CD4-positive, alpha-beta T cell treated with Interleukin-15 for 4 hours (primary cell): Measurements from ENCODE around the gene KRTAP5-2.
"Not testable (repeated sequence)": the region's sequence is repeated elsewhere in the genome, so short reads cannot be mapped to it uniquely, and the experiment has no call there.

ENCODE experiments used
- DNase-seq: peaks from one replicate; pipeline ENCODE4 v3.0.0-alpha.2; 2020; ENCODE audit warnings: low spot score

Gene KRTAP5-2, protein sequence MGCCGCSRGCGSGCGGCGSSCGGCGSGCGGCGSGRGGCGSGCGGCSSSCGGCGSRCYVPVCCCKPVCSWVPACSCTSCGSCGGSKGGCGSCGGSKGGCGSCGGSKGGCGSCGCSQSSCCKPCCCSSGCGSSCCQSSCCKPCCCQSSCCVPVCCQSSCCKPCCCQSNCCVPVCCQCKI

DNA sequence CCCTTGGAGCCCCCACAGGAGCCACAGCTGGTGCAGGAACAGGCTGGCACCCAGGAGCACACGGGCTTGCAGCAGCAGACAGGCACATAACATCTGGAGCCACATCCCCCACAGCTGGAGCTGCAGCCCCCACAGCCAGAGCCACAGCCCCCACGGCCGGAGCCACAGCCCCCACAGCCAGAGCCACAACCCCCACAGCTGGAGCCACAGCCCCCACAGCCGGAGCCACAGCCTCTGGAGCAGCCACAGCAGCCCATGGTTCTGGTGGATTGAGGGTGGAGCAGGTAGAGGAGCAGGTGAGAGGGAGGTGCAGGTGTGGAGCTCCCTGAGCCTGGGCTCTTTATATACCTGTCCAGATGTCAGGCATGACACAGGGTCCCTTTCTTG is at the start of gene KRTAP5-2:
KRTAP5-2 (minus strand) TSS at position 301 of the 387 bp plus-strand sequence; CDS start at position 257, 44 bp downstream.
- DNase-seq = no peak

DNA sequence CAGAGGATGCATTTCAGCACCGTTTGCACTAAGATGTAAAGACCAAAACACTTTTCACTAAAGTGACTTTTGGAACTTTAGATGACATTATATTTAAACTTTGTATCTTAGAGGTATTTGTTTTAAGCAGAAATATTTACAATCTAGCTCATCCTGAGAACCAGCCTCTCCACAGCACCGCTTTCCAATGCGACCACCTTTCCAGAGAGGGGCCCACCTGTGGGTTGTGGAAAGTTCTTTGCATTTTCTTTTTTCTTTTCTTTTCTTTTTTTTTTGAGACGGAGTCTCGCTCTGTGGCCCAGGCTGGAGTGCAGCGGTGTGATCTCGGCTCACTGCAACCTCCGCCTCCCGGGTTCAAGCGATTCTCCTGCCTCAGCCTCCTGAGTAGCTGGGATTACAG is 48.4 kb upstream of the KRTAP5-2 start:
- DNase-seq = not testable (repeated sequence)

DNA sequence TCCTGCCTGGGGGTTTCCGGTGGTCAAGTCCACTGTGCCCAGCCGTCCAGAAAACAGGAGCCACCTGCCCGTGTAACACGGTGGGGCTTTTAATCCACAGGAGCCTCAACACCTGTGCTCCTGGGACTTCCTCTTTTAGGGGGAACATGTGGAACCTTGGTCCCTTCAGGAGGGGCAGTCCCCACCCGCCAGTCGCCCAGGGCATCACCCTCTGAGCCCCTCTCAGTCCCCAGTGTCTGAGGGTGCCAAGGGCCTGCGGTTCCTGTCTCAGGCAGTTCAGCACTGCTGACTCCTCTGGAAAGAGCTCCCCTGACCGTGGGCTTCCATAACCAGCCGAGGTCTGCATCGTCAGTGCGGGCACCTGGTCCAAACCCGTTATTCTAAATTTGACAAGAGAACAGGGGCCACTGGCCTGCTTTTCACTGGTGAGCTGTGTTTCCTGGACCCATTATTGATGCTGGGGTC is 47.3 kb upstream of the KRTAP5-2 start:
- DNase-seq = no peak

DNA sequence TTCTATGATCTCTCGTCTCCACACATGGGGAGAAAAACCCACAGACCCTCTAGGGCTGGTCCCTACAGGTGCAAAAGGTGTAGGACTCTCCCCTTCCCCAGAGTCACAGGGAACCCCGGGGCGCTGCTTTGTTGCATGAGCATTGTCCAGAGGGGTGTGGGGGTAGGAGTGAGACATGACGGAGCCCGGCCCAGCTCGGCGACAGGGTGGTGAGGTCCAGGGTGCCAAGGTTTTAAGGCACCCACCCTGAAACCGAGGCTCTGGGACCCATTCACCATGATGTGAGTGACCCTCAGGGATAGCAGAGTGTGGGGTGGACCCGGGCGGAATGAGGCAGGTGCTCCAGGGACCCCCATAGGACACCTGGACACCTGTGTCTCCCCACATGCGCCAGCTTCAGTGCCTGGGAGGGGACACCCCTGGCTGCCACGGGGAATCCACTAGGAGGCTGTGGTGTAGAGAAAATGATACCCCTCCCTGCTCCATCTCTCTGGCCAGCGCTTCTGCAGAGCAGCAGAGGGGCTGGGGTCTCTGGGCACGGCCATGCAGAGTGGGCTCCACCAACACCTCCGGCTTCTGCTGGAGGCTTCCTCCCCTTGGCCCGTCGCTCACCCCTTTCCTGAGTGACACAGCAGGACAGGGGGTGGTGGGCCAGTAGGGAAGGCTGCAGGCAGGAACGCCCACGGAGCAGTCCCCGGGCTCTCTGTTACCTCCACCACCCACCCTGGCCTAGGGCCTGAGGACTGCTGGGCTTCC is 46.7 kb upstream of the KRTAP5-2 start:
- no peak for DNase-seq

DNA sequence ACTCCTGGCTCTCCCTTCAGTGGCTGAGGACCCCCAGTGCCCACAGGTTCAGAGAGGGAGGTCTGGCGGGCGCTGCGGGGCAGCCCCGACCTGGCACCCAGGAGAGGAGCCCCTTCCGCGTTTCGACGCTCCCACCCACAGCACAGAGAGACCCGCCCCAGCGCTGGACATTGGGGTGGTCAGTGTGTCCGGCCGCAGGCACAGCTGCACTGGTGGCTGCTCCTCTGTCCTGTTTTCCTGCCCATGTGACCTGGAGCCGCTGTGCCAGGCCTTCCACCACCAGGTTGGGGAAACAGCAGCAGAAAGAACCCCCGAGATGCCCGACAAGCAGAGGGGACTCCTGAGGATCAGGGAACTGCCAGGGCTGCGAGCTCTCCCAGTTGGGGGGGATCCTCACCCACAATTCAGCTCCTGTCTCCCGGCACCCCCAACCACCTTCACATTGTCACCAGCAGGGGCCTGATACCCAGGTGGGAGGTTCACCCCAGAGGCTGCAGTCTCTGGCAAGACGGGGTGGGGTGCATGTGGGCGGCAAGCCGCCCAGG is 45.1 kb upstream of the KRTAP5-2 start:
- no peak for DNase-seq

DNA sequence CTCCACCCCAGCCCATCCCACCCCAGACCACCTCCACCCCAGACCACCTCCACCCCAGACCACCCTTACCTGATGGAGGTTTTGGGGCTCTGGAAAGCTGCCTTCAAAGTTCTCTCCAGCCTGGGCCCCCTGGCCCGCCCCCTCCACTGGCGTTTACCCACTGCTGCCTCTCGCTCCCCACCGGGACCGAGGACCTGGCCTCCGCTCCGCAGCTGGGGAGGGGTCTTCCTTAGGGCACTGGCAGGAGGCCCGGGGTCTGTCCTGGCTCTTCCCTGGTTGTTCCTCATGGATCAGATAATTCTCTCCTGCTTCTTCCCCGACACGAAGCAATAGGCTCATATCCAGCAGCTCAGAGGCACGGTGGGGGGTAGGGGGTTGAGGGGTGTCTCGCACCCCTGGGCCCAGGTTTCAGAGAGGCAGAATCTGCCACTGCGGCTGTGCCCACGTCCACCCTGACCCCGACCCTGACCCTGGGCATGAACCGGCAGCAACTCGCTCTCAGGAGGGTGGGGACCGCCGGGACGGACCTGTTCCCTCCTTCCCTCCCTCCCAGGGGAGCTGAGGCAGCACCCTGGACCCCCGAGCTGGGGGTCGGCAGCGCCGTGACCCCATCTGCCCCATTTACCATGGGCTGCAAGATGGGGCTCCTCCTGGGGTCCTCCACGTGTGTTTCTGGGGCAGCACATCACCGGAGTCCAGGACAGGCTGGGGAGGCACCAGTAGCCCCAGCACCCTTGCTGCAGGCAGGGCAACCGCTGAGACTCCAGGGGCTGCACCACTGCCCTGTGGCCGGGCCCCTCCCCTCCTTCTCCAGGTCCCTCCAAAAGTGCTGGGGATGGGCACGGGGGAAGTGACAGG is 44.4 kb upstream of the KRTAP5-2 start:
- DNase-seq = no peak

DNA sequence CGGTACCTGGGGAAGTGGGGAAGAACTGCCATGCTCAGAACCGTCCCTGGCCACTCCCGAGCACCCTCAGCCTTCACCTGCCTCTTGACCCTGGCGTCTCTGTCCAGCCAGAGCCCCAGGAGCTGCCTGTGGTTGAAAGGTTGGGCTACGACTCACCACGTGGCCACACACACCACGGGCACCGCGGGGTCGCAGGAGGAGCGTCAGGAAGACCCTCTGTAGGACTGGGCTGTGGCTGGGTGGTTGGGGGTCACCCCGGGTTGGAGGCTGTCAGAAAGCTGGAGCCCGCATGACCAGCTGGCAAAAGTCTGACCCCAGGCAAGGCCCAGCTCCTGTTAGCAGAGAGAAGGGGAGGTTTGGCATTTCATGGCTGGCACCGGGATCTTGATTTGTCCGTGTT is 43.0 kb upstream of the KRTAP5-2 start:
- no peak for DNase-seq

DNA sequence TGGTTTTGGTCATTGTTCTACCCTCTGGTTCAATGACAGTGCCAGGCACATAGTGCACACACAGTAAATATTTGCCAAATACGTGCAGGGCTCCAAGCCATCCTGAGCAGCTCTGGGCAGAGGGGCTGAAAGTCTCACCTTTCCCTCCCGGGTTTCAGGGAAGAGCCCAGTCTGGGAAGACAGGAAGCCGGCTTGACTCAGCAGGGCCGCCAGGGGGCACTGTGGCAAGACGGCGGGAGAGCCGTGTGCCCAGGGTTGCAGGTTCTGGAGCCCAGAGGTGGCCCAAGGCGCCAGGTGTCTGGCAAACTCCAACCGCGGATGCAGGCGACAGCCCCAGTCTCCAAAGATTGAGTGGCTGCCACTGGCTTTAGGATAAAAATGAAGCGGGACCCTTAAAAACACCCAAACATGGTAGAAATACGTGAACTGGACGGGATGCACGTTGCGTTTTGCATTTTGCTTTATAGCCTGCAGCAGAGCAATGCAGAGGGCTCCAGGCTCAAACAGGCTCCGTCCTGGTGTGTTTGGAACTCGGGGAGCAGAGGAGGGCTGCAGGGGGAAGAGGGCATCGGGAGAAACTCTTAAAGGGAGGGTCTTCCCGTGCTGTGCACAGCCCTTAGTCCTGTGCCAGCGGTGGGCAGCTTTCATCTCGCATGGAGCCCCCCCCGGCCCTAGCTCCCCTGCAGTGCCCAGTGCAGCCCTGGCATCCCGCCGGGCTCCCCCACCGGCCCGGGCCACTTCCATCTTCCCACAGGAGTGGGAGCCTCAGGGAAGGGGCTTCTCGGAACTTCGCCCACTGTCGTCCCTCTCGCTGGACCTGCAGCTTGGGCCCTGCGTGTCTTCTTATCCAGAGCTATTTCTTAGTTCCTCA is 42.2 kb upstream of the KRTAP5-2 start:
- no peak for DNase-seq

DNA sequence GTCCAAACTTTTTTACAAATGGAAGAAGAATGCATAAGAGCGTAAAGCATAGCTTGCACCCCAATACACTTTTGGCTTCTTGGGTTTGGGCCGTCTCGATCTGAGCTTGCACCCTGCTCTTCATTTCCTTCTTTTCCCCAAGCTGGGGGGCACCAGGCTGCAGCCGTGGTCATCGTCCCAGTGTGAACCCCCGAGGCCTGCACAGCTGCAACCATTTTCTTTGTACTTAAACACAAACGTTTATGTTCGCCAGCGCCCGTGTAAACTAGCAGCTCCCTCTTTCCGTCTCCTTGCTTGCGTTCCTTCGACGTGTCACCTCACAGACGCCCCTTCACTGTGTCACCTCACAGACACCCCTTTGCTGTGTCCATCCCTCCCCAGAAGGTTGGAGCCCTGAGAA is 41.6 kb upstream of the KRTAP5-2 start:
- no peak for DNase-seq

DNA sequence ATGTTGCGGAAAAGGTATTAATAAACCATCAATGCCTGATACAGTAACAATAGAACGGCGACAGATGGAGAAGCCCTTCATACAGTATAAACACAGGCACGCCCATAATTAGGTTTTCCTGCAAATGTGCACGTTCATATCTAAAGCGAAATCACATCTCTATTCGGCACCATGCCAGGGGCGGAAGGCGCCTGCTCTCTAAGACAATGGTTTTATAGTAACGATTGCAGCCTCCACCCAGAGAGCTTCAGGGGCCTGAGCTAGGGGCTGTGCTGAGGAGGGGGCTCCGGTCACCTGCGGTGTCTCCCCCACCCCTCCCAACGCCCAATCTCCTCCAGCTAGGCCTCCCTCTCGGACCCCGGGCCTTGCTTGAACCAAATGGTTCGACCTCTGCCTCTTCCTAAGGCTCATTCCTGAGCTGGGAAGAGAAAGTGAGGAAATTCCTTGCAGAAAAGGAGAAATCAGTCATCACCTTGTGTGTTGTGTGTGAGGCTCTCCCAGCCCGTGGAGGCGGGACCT is 41.1 kb upstream of the KRTAP5-2 start:
- DNase-seq = no peak

DNA sequence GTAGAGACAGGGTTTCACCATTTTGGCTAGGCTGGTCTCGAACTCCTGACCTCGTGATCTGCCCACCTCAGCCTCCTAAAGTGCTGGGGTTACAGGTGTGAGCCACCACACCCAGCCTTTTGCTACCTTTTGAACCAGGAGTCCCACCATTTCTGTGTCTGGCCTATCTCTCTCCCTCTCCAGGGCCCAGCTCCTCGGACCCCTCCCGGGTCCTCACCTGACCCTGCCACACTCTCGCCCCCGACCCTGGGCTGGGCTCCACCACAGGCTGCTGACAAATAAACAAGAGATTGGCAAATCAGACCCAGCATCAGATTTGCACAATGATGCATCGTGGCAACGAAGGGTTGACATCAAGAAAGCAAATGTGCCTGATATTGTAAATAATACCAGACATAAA is 40.2 kb upstream of the KRTAP5-2 start:
- DNase-seq = no peak

DNA sequence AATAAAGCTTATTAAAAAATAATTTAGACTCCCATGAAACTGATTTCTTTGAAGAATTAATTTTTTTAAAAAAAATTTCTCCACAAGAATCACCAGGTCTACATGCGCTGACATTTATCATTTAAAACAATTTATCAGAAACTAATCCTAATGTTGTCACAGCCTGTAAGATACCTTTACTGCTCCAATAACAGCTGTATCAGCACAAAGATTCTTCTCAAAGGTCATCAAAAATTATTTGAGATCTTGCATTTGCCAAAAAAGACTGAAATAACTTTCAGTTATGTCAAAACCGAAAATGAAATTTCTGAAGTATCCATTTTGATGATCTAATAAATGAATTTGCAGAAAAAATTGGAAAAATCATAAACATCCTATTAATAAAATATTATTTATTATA is 39.5 kb upstream of the KRTAP5-2 start:
- DNase-seq = no peak

DNA sequence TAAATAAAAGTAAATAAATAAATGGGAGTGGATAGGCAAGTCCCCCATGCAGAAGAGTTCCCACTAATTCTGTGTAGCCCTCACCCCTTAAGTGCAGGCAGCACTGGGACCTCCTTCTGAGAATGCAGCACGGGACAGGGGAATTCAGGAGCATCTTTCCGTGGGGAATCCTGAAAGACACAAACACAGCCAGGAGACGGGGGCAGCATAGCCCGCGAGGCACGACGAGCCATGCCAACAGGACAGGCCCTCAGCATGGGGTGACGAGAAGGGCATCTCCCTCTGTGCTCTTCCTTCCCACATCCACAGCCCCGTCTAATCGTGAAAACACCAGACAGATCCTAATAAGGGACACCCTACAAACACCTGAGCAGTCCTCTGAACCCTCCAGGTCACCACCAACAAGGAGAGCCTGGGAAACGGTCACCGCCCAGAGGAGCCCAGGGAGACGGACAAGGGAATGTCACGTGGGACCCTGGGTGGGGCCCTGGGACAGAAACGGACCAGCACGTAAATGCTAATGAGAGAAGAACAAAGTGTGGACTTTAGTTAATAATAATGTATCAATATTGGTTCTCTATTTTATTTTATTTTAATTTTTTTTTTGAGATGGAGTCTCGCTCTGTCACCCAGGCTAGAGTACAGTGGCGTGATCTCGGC is 38.3 kb upstream of the KRTAP5-2 start:
- no peak for DNase-seq

DNA sequence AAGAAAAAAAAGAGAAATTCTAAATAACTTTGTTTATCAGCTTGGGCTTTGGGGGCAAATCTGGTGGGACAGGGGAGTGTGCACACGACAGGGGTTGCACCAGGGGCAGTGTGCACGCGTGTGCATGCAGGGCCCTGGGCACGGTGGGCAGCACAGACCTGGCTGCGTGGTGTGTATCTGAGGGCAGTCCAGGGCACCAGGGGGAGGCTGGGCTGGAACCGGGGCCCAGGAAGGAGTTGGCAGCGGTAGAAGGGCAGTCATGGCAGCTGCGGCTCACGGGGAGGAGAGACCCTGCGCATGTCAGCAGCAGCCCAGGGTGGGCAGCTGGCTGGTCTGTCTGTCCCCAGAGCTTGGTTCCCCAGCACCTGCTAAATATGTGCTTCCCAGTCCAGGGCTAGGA is 35.8 kb upstream of the KRTAP5-2 start:
- no peak for DNase-seq

DNA sequence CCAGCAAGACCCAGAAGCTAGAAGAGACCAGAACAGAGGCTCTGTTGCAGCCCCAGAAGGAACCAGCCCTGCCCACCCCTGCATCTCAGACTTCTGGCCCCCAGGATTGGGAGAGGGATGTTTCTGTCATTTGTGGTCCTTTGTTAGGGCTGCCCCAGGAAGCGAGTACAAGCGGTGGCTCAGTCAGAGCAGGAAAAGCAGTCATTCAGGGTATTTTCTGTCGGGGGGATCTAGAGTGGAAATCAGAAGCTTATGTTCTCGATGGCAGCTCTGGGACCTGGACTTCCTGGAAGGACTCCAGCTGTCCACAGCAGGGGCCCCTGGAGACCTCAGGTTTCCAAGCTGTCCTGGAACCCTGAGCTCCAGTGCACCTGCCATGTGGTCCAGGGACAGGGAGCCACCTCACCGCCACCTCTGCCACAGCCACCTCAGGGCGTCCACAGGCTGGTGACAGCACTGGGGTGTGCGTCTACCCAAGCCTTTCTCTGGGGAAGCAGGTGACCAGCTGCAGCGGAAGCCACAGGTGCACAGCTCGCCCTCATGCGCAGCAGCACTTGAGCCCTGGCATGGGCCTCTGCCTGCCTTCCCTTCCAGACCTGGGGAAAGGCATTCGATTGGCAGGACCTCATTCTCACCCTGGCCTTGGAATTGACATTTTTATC is 34.1 kb upstream of the KRTAP5-2 start:
- no peak for DNase-seq

DNA sequence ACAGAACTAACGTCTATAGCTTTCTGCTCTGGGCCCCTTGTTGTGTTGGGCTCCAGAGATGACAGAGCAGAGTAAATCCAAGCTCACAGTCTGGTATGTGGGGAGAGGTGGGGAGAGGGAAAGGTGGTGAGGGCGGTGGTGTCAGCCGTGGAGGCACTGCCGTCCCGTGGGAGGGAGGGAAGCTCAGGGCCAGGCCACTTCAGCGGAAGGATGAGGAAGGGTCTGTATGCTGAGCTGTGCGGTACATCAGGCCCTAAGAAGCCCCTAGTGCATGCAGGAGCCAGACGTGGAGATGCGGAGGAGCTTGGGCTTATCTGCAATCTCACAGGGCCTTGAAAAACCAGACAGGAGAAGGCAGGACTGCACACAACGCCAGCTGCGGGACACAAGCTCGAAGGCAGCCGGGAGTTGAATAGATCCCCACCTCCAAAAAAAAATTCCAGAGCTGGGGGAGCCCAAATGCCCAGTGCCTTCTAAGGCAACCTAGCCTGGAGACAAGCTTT is 33.0 kb upstream of the KRTAP5-2 start:
- no peak for DNase-seq

DNA sequence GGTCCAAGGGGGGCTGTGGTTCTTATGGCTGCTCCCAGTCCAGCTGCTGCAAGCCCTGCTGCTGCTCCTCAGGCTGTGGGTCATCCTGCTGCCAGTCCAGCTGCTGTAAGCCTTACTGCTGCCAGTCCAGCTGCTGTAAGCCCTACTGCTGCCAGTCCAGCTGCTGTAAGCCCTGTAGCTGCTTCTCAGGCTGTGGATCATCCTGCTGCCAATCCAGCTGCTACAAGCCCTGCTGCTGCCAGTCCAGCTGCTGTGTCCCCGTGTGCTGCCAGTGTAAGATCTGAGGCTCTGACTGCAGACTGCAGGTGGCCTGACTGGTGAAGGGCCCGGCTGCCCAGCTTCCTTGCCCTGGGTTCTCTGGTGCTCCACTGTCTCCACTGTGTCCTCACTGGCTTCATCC is 32.2 kb upstream of the KRTAP5-2 start:
- no peak for DNase-seq

DNA sequence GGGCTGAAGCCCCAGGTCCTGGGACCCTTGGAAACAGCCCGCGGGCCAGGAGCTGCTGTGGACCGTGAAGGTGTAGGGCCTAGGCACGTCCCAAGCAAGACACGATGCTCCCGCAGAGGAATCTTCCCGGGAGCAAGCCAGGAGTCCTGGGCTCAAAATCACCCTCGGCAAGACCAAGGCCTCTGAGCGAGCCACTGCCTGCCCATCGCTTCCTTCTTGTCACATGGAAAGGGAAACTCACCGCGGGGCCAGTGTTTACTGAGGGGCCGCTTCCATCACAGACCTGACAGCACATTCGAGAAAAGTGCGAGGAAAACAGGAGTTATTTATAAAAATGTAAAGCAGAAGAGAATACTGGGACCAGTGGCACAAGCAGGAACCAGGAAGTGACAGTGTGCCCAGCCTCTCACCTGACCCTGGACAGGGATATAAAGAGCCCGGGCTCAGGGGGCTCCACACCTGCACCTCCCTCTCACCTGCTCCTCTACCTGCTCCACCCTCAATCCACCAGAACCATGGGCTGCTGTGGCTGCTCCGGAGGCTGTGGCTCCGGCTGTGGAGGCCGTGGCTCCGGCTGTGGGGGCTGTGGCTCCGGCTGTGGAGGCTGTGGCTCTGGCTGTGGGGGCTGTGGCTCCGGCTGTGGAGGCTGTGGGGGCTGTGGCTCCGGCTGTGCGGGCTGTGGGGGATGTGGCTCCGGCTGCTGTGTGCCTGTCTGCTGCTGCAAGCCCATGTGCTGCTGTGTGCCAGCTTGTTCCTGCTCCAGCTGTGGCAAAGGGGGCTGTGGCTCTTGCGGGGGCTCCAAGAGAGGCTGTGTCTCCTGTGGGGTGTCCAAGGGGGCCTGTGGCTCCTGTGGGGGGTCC is 31.5 kb upstream of the KRTAP5-2 start, which contains the start of gene KRTAP5-5:
KRTAP5-5 (plus strand) TSS at position 450 of the 860 bp plus-strand sequence; CDS start at position 516, 66 bp downstream.
- DNase-seq = no peak
